Measurements from ENCODE around the gene TSSK1B.

Gene TSSK1B

GRCh38 chr5:113397046-113397445, 37.7 kb downstream of the TSSK1B start:
- DNase-seq = no peak

GRCh38 chr5:113394658-113395057, 40.1 kb downstream of the TSSK1B start:
- no peak for DNase-seq

- DNase-seq = no peak
Measured at GRCh38 chr5:113390224-113390623, 44.6 kb downstream of the TSSK1B start.

- no peak for DNase-seq
Measured at GRCh38 chr5:113389116-113389515, 45.7 kb downstream of the TSSK1B start.

- no peak for DNase-seq
Measured at GRCh38 chr5:113387844-113388243, 46.9 kb downstream of the TSSK1B start.

- no peak for DNase-seq
Measured at GRCh38 chr5:113384782-113385285, 50.0 kb downstream of the TSSK1B start.

- DNase-seq = no peak
Measured at GRCh38 chr5:113382731-113383130, 52.1 kb downstream of the TSSK1B start.
